Transverse colon (tissue), 3 donors: ENCODE results near the gene OSBPL2.

Experiments used
- CTCF ChIP-seq, 5 experiments: fragments of 200-600 bp in 3 of 5; fragments of 450-650 bp in 2 of 5; sonication (generic) in 3 of 5; IDR thresholded peaks; 1 replicate in 2 of 5; 2 replicates in 3 of 5; pipeline ENCODE4 v1.5.1; 2016 to 2017; ENCODE audit warnings: antibody characterized with exemption in 5 of 5, inconsistent platforms in 3 of 5, mild to moderate bottlenecking in 2 of 5, moderate library complexity in 1 of 5
- POLR2A ChIP-seq: fragments of 450-650 bp; IDR thresholded peaks from one replicate; pipeline ENCODE4 v1.6.1; 2016; ENCODE audit warnings: antibody characterized with exemption, mild to moderate bottlenecking, moderate library complexity

DNA sequence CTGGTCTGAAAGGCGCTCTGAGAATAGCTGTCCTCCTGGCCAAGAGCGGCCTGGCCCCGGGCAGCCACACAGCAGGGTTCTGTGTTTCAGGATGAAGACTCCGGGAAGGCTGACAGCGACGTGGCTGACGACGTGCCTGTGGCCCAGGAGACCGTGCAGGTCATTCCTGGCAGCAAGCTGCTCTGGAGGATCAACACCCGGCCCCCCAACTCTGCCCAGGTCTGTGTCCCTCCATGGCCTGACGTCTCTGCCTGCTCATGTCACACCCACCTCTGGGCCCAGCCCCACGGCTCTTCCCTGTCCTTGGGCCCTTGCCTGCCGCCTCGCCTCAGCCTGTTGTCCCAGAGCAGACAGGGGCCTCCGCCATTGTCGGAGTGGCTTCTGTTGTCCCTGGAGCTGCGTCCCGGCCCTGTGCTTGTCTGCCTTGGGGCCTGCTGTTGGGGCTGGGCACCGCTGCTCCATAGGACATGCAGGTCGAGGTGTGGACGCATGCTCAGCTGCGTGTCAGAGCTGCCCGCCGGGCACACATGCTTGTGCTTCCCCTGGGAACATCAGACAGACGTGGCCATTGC lies 48.3 kb downstream of the OSBPL2 start:
- TF ChIP-seq CTCF (IDR thresholded peaks at IDR 0.05) (no peak), POLR2A (no peak)
